Nephron (organoid): ENCODE measurements around the gene CCDC70.

Source experiments
- H3K27ac Mint-ChIP-seq, 3 experiments: 2 replicates each; pipeline ENCODE4 v1.8.0; 2020; ENCODE audit warnings: mixed read lengths in 3 of 3, mild to moderate bottlenecking in 2 of 3, moderate library complexity in 1 of 3
- H3K27me3 Mint-ChIP-seq: 2 replicates; pipeline ENCODE4 v1.8.0; 2021; ENCODE audit warnings: low read depth, mild to moderate bottlenecking, moderate library complexity, mixed read lengths
- H3K36me3 Mint-ChIP-seq: 2 replicates; pipeline ENCODE4 v1.8.0; 2020; ENCODE audit warnings: low read depth, mixed read lengths
- H3K4me1 Mint-ChIP-seq: 2 replicates; pipeline ENCODE4 v1.8.0; 2020; ENCODE audit warnings: mixed read lengths
- H3K4me3 Mint-ChIP-seq, 3 experiments: 2 replicates each; pipeline ENCODE4 v1.8.0; 2020; ENCODE audit warnings: mild to moderate bottlenecking in 3 of 3, mixed read lengths in 3 of 3, moderate library complexity in 2 of 3
- H3K9me3 Mint-ChIP-seq: 2 replicates; pipeline ENCODE4 v1.8.0; 2020; ENCODE audit warnings: mixed read lengths
- CTCF ChIP-seq, 3 experiments: fragments of 200-600 bp; sonication (generic); IDR thresholded peaks; one replicate each; pipeline ENCODE4 v1.5.0; 2021; ENCODE audit warnings: antibody characterized with exemption in 3 of 3; ENCODE audit not compliant: unreplicated experiment in 3 of 3

CCDC70 gene

GRCh38 chr13:51826606-51827005 lies 35.2 kb upstream of the CCDC70 start:
- Mint-ChIP-seq H3K36me3 (no peaks in the 10 kb centered on the region), H3K4me1 (peaks cover 20% of the 10 kb centered on the region), H3K9me3 (no peaks in the 10 kb centered on the region), H3K27me3 (peaks cover 16% of the 10 kb centered on the region), H3K4me3 (no peak overlapping the region), H3K27ac (peak overlapping the region in 1 of 3 experiments; percentile 11)
- no peak for TF ChIP-seq CTCF (IDR thresholded peaks at IDR 0.05; ENCODE audit: unreplicated experiment in 3 of 3)

- Mint-ChIP-seq H3K27me3 (peaks cover 22% of the 10 kb centered on the region), H3K36me3 (no peaks in the 10 kb centered on the region), H3K4me1 (peaks cover 20% of the 10 kb centered on the region), H3K4me3 (no peak overlapping the region), H3K27ac (no peak overlapping the region), H3K9me3 (no peaks in the 10 kb centered on the region)
- no peak for TF ChIP-seq CTCF (IDR thresholded peaks at IDR 0.05; ENCODE audit: unreplicated experiment in 3 of 3)
Measured at GRCh38 chr13:51827254-51827653, 34.5 kb upstream of the CCDC70 start.

- peaks cover 16% of the 10 kb centered on the region for H3K4me1 Mint-ChIP-seq
- no peak overlapping the region for H3K4me3 Mint-ChIP-seq
- H3K36me3 Mint-ChIP-seq: no peaks in the 10 kb centered on the region
- peaks cover 28% of the 10 kb centered on the region for H3K27me3 Mint-ChIP-seq
- no peak for TF ChIP-seq CTCF (IDR thresholded peaks at IDR 0.05; ENCODE audit: unreplicated experiment in 3 of 3)
- H3K9me3 Mint-ChIP-seq: no peaks in the 10 kb centered on the region
- no peak overlapping the region for H3K27ac Mint-ChIP-seq
Measured at GRCh38 chr13:51828730-51829567, 32.8 kb upstream of the CCDC70 start.

- H3K27me3 Mint-ChIP-seq: peaks cover 28% of the 10 kb centered on the region
- no peak for TF ChIP-seq CTCF (IDR thresholded peaks at IDR 0.05; ENCODE audit: unreplicated experiment in 3 of 3)
- no peak overlapping the region for H3K4me3 Mint-ChIP-seq
- H3K4me1 Mint-ChIP-seq: peaks cover 14% of the 10 kb centered on the region
- no peaks in the 10 kb centered on the region for H3K36me3 Mint-ChIP-seq
- no peaks in the 10 kb centered on the region for H3K9me3 Mint-ChIP-seq
- no peak overlapping the region for H3K27ac Mint-ChIP-seq
Measured at GRCh38 chr13:51829568-51829899, 32.2 kb upstream of the CCDC70 start.

GRCh38 chr13:51831519-51831918 lies 30.2 kb upstream of the CCDC70 start:
- peaks cover 13% of the 10 kb centered on the region for H3K4me1 Mint-ChIP-seq
- TF ChIP-seq CTCF (IDR thresholded peaks at IDR 0.05; ENCODE audit: unreplicated experiment in 3 of 3): no peak
- no peaks in the 10 kb centered on the region for H3K9me3 Mint-ChIP-seq
- no peak overlapping the region for H3K4me3 Mint-ChIP-seq
- H3K36me3 Mint-ChIP-seq: no peaks in the 10 kb centered on the region
- no peak overlapping the region for H3K27ac Mint-ChIP-seq
- peaks cover 28% of the 10 kb centered on the region for H3K27me3 Mint-ChIP-seq
